Tibial artery (tissue), 4 donors: ENCODE measurements around the gene COL5A3.

Experiments used
- DNase-seq, 2 donors: peaks; one replicate each; pipeline ENCODE4 v3.0.0-alpha.2; 2019
- H3K27ac ChIP-seq, 2 donors: fragments of 200-600 bp; sonication (generic) in 1 of 2; 1 replicate in 1 of 2; 2 replicates in 1 of 2; pipeline ENCODE4 v1.5.1; 2018 to 2019; ENCODE audit warnings: mild to moderate bottlenecking in 1 of 2
- H3K27me3 ChIP-seq, 2 donors: fragments of 200-600 bp; sonication (generic) in 1 of 2; one replicate each; pipeline versions ENCODE4 v1.5.1 to v1.6.0; 2016 to 2019
- H3K36me3 ChIP-seq, 3 donors: fragments of 200-600 bp; sonication (generic) in 2 of 3; one replicate each; pipeline ENCODE4 v1.5.1; 2016 to 2019; ENCODE audit warnings: mild to moderate bottlenecking in 2 of 3
- H3K4me1 ChIP-seq, 4 donors: fragments of 200-600 bp; sonication (generic) in 2 of 4; 1 replicate in 3 of 4; 2 replicates in 1 of 4; pipeline ENCODE4 v1.5.1; 2016 to 2019
- H3K4me3 ChIP-seq, 2 donors: fragments of 200-600 bp; sonication (generic) in 1 of 2; 1 replicate in 1 of 2; 2 replicates in 1 of 2; pipeline ENCODE4 v1.5.1; 2018 to 2019; ENCODE audit warnings: mild to moderate bottlenecking in 2 of 2
- H3K9me3 ChIP-seq, 3 donors: fragments of 200-600 bp; sonication (generic) in 1 of 3; one replicate each; pipeline ENCODE4 v1.5.1; 2016 to 2019
- CTCF ChIP-seq, 2 experiments: fragments of 200-600 bp in 1 of 2; fragments of 450-650 bp in 1 of 2; IDR thresholded peaks; one replicate each; pipeline ENCODE4 v1.5.1; 2017 to 2019; ENCODE audit warnings: antibody characterized with exemption in 2 of 2, mild to moderate bottlenecking in 1 of 2, moderate library complexity in 1 of 2
- intact Hi-C: fragments of 100-400 bp; cut with DNase I; formaldehyde crosslinking; loops from one replicate; pipeline ENCODE4 v1.15.0; 2023; ENCODE audit warnings: low total_unique reads

Gene COL5A3

GRCh38 chr19:10011974-10012373 is 1.7 kb upstream of the COL5A3 start:
- Histone ChIP-seq H3K27ac (no peak overlapping the region), H3K9me3 (no peaks in the 10 kb centered on the region), H3K27me3 (peaks cover 0 to 55% of the 10 kb centered on the region in 2 donors), H3K4me1 (peaks cover 0 to 40% (median 29%) of the 10 kb centered on the region in 4 donors), H3K36me3 (no peaks in the 10 kb centered on the region), H3K4me3 (no peak overlapping the region)
- no peak for DNase-seq
- no peak for TF ChIP-seq CTCF (IDR thresholded peaks at IDR 0.05)
- intact Hi-C loops: no loop called here

DNA sequence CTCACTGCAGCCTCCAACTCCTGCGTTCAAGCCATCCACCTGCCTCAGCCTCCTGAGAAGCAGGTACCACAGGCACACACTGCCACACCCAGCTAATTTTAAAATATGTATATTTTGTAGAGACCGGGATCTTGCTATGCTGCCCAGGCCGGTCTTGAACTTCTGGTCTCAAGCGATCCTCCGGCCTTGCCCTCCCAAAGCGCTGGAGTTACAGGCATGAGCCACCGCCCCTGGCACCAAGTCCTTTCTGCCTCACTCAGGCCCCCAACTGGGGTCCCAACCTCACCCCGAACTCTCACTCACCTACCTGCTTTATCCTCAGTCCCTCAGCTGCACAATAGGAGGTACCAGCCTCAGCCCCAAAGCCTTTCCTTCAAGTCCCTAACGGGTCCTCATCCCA is 635 bp upstream of the COL5A3 start:
- H3K27me3 ChIP-seq: peaks cover 0 to 48% of the 10 kb centered on the region in 2 donors
- peaks cover 0 to 50% (median 34%) of the 10 kb centered on the region in 4 donors for H3K4me1 ChIP-seq

DNA sequence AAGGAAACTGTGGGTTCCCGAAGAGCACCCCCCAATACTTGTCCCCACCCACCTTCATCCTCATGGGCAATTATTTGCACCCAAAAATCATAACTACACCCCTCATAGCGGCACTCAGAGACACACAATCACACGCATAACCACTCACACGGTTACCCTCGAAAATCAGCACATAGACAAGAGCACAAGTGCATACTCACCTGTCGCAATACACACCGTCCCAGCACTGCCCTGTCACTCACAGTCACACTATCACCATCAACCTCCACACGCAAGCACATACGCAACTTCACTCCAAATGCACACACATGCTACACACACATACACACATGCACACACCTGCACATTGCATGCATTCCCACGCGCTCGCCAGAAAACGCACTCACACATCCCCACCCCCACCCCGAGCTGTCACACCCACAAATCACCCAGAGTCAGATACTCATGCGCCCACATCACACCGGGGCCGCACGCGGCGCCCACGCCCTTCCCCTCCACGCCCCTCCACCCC is 535 bp downstream of the COL5A3 start:
- Histone ChIP-seq H3K27ac (no peak overlapping the region), H3K27me3 (peaks cover 0 to 41% of the 10 kb centered on the region in 2 donors), H3K4me1 (peaks cover 0 to 55% (median 36%) of the 10 kb centered on the region in 4 donors), H3K36me3 (no peaks in the 10 kb centered on the region), H3K9me3 (no peaks in the 10 kb centered on the region), H3K4me3 (peak overlapping the region; percentile 45 to 57)
- intact Hi-C loops: no loop called here
- no peak for DNase-seq
- TF ChIP-seq CTCF (IDR thresholded peaks at IDR 0.05): no peak

More for the DNA sequence above, 635 bp upstream of the COL5A3 start:
- TF ChIP-seq CTCF (IDR thresholded peaks at IDR 0.05): no peak
- no peak for DNase-seq
- no peak overlapping the region for H3K4me3 ChIP-seq
- intact Hi-C loops: no loop called here
- H3K9me3 ChIP-seq: no peaks in the 10 kb centered on the region
- H3K27ac ChIP-seq: no peak overlapping the region
- no peaks in the 10 kb centered on the region for H3K36me3 ChIP-seq

- TF ChIP-seq CTCF (IDR thresholded peaks at IDR 0.05): no peak
- no peaks in the 10 kb centered on the region for H3K36me3 ChIP-seq
- H3K9me3 ChIP-seq: no peaks in the 10 kb centered on the region
- H3K27ac ChIP-seq: peak overlapping the region; percentile 18 to 44
- H3K4me3 ChIP-seq: no peak overlapping the region
- peaks cover 0 to 26% of the 10 kb centered on the region in 2 donors for H3K27me3 ChIP-seq
- intact Hi-C loops: no loop called here
- H3K4me1 ChIP-seq: peaks cover 0 to 55% (median 36%) of the 10 kb centered on the region in 4 donors
- DNase-seq: no peak
Observed at GRCh38 chr19:10008184-10008765, 2.0 kb downstream of the COL5A3 start.

- Histone ChIP-seq H3K27me3 (peaks cover 0 to 19% of the 10 kb centered on the region in 2 donors), H3K9me3 (no peaks in the 10 kb centered on the region), H3K4me1 (peaks cover 0 to 55% (median 36%) of the 10 kb centered on the region in 4 donors), H3K4me3 (no peak overlapping the region), H3K36me3 (no peaks in the 10 kb centered on the region), H3K27ac (peak overlapping the region; percentile 44 to 62)
- intact Hi-C loops: no loop called here
- DNase-seq: peak in 1 of 2 donors; percentile 44
- TF ChIP-seq CTCF (IDR thresholded peaks at IDR 0.05): no peak
Observed at GRCh38 chr19:10007371-10008183, 2.7 kb downstream of the COL5A3 start.
